HCT116 (cell line): Measurements from ENCODE around the gene CPZ. TPM values are rescaled to one million over a fixed set of nuclear protein-coding genes. Genes with fewer than 3 reads are reported as not detected.

Experiments used
- ATAC-seq: fragments of 200-7000 bp; cut with Tn5 transposase; 2 replicates; pipeline ENCODE4 v1.9.1; 2020; ENCODE audit warnings: mild to moderate bottlenecking, moderate library complexity
- BruUV-seq: library from RNA; stranded (reverse); fragments of 400-500 nt; replicated peaks from 2 replicates; lab custom pipeline; 2021; lab: Mats Ljungman, UMichigan
- CTCF ChIA-PET: fragments of 300-600 bp; sonication (Branson Sonifier 250); formaldehyde crosslinking; loops from one replicate; lab custom pipeline; 2021; ENCODE audit warnings: antibody characterized with exemption; lab: Charles Lee
- POLR2A ChIA-PET: fragments of 300-600, 350-600 bp; sonication (Branson Sonifier 250); formaldehyde crosslinking; loops from one replicate; lab custom pipeline; 2021; ENCODE audit warnings: antibody characterized with exemption; lab: Charles Lee
- RAD21 ChIA-PET, 2 experiments: fragments of 300-600 bp; sonication (Branson Sonifier 250); formaldehyde crosslinking; loops; one replicate each; lab custom pipeline; 2023; ENCODE audit warnings: low total read pairs in 2 of 2; ENCODE audit not compliant: uncharacterized antibody in 2 of 2, unreplicated experiment in 2 of 2, low non-redundant PET in 1 of 2; lab: Charles Lee
- DNase-seq: peaks from one replicate; pipeline ENCODE4 v3.0.0-alpha.2; 2010; ENCODE audit warnings: low read depth, low spot score
- H2AFZ ChIP-seq: fragments of 200-600 bp; shearing (Covaris generic), sonication (generic); 2 replicates; pipeline ENCODE4 v1.6.1; 2017; ENCODE audit warnings: low read depth, mixed run types, mixed read lengths, antibody characterized with exemption, low read length; ENCODE audit not compliant: poor library complexity, severe bottlenecking
- H3K27ac ChIP-seq: 2 replicates; pipeline ENCODE4 v1.5.1; 2012; ENCODE audit warnings: low read depth, low read length
- H3K27me3 ChIP-seq: fragments of 200-600 bp; sonication (generic); 2 replicates; pipeline ENCODE4 v1.6.1; 2016; ENCODE audit warnings: mixed run types, low read length, mixed read lengths; ENCODE audit not compliant: insufficient read depth
- H3K36me3 ChIP-seq, 2 experiments: fragments of 200-500 bp in 1 of 2; fragments of 200-600 bp in 1 of 2; sonication (Bioruptor generic) in 1 of 2; sonication (generic) in 1 of 2; 2 replicates each; pipeline versions ENCODE4 v1.5.1 to v1.6.1; 2014 to 2016; ENCODE audit warnings: low read length in 2 of 2, inconsistent platforms in 1 of 2, mixed read lengths in 1 of 2, mixed run types in 1 of 2; ENCODE audit not compliant: insufficient read depth in 2 of 2, control insufficient read depth in 1 of 2
- H3K4me1 ChIP-seq, 2 experiments: fragments of 200-600 bp in 1 of 2; sonication (generic) in 1 of 2; 2 replicates each; pipeline versions ENCODE4 v1.5.1 to v1.6.1; 2012 to 2017; ENCODE audit warnings: low read length in 2 of 2, inconsistent platforms in 1 of 2, mild to moderate bottlenecking in 1 of 2, mixed read lengths in 1 of 2, mixed run types in 1 of 2, moderate library complexity in 1 of 2; ENCODE audit not compliant: insufficient read depth in 2 of 2, control insufficient read depth in 1 of 2
- H3K4me2 ChIP-seq: fragments of 200-600 bp; sonication (generic); 2 replicates; pipeline ENCODE4 v1.6.1; 2017; ENCODE audit warnings: mixed run types, low read length, mixed read lengths
- H3K4me3 ChIP-seq, 2 experiments: fragments of 200-600 bp in 1 of 2; sonication (generic) in 1 of 2; replicated peaks in 1 of 2; 2 replicates each; pipeline ENCODE4 v1.5.1; 2011 to 2016; ENCODE audit warnings: low read length in 2 of 2, control low read depth in 1 of 2, low read depth in 1 of 2, mild to moderate bottlenecking in 1 of 2, mixed read lengths in 1 of 2, mixed run types in 1 of 2
- H3K79me2 ChIP-seq: fragments of 200-600 bp; sonication (generic); 2 replicates; pipeline ENCODE4 v1.6.1; 2017; ENCODE audit warnings: mild to moderate bottlenecking, mixed run types, low read length, moderate library complexity, mixed read lengths; ENCODE audit not compliant: insufficient read depth
- H3K9ac ChIP-seq: fragments of 200-600 bp; sonication (generic); 2 replicates; pipeline ENCODE4 v1.6.1; 2016; ENCODE audit warnings: low read length, mixed read lengths
- H3K9me2 ChIP-seq: fragments of 200-600 bp; sonication (generic), shearing (Covaris generic); 2 replicates; pipeline ENCODE4 v1.6.1; 2017; ENCODE audit warnings: mixed run types, mild to moderate bottlenecking, moderate library complexity; ENCODE audit not compliant: insufficient read depth
- H3K9me3 ChIP-seq, 2 experiments: fragments of 200-500 bp in 1 of 2; fragments of 200-600 bp in 1 of 2; sonication (Bioruptor generic) in 1 of 2; sonication (generic) in 1 of 2; 2 replicates each; pipeline ENCODE4 v1.6.1; 2014 to 2017; ENCODE audit warnings: low read length in 2 of 2, mixed read lengths in 2 of 2, inconsistent platforms in 1 of 2, low read depth in 1 of 2, mild to moderate bottlenecking in 1 of 2, mixed run types in 1 of 2, moderate library complexity in 1 of 2; ENCODE audit not compliant: control insufficient read depth in 1 of 2, insufficient read depth in 1 of 2
- H4K20me1 ChIP-seq: fragments of 200-600 bp; sonication (generic), shearing (Covaris generic); 2 replicates; pipeline ENCODE4 v1.6.1; 2017; ENCODE audit warnings: mixed run types, mild to moderate bottlenecking, moderate library complexity; ENCODE audit not compliant: insufficient read depth
- CBX3 ChIP-seq: IDR thresholded peaks from 2 replicates; pipeline ENCODE4 v1.6.1; 2012; ENCODE audit warnings: low read depth
- CEBPB ChIP-seq: IDR thresholded peaks from 2 replicates; pipeline ENCODE4 v1.6.1; 2012; ENCODE audit warnings: low read depth
- ELF1 ChIP-seq: IDR thresholded peaks from 2 replicates; pipeline ENCODE4 v1.6.1; 2012; ENCODE audit warnings: low read depth, borderline replicate concordance
- EZH2 ChIP-seq: fragments of 200-600 bp; sonication (generic); IDR thresholded peaks from 2 replicates; pipeline ENCODE4 v1.6.1; 2017; ENCODE audit warnings: antibody characterized with exemption, mixed run types
- EZH2phosphoT487 ChIP-seq: fragments of 200-600 bp; IDR thresholded peaks from 2 replicates; pipeline ENCODE4 v1.6.1; 2018; ENCODE audit warnings: antibody characterized with exemption, borderline replicate concordance
- JUND ChIP-seq: IDR thresholded peaks from 2 replicates; pipeline ENCODE4 v1.6.1; 2012
- POLR2A ChIP-seq: IDR thresholded peaks from 2 replicates; pipeline ENCODE4 v1.7.0; 2011; ENCODE audit warnings: borderline replicate concordance; ENCODE audit not compliant: insufficient read depth, insufficient read length; ENCODE audit errors: extremely low read depth
- POLR2AphosphoS5 ChIP-seq: IDR thresholded peaks from 2 replicates; pipeline ENCODE4 v1.6.1; 2011; ENCODE audit warnings: mild to moderate bottlenecking, low read depth, low read length, moderate library complexity
- RAD21 ChIP-seq: IDR thresholded peaks from 2 replicates; pipeline ENCODE4 v1.6.1; 2012; ENCODE audit warnings: low read depth, mild to moderate bottlenecking
- SIN3A ChIP-seq: IDR thresholded peaks from 2 replicates; pipeline ENCODE4 v1.6.1; 2012; ENCODE audit warnings: low read depth
- SP1 ChIP-seq: IDR thresholded peaks from 2 replicates; pipeline ENCODE4 v1.6.1; 2012; ENCODE audit warnings: low read depth
- SRF ChIP-seq: IDR thresholded peaks from 2 replicates; pipeline ENCODE4 v1.6.1; 2012; ENCODE audit warnings: low read depth
- TCF7L2 ChIP-seq: IDR thresholded peaks from 2 replicates; pipeline ENCODE4 v1.7.0; 2011; ENCODE audit warnings: borderline replicate concordance, inconsistent platforms; ENCODE audit not compliant: insufficient read depth, insufficient read length; ENCODE audit errors: extremely low read depth
- YY1 ChIP-seq: IDR thresholded peaks from 2 replicates; pipeline ENCODE4 v1.6.1; 2011; ENCODE audit warnings: low read length, low read depth, moderate library complexity, mild to moderate bottlenecking; ENCODE audit not compliant: insufficient replicate concordance; ENCODE audit errors: extremely low read depth
- intact Hi-C: fragments of 100-400 bp; cut with micrococcal nuclease; formaldehyde crosslinking; loops from 2 replicates; pipeline ENCODE4 v1.10.0; 2022
- total RNA-seq: library from RNA; stranded (reverse); gene quantifications from one replicate; pipeline ENCODE4 v1.2.1, GENCODE V29; 2021; ENCODE audit not compliant: unreplicated experiment
- TF ChIP-seq, protein P1 (sequence below), 3 experiments: fragments of 200-600 bp in 1 of 3; sonication (generic) in 1 of 3; IDR thresholded peaks in 2 of 3; conservative IDR thresholded peaks in 1 of 3; 2 replicates each; pipeline ENCODE4 v1.5.1; 2012 to 2017; ENCODE audit warnings: low read depth in 2 of 3, low read length in 2 of 3, antibody characterized with exemption in 1 of 3, borderline replicate concordance in 1 of 3, control low read depth in 1 of 3, mild to moderate bottlenecking in 1 of 3, mixed read lengths in 1 of 3, mixed run types in 1 of 3, moderate library complexity in 1 of 3; ENCODE audit not compliant: insufficient read depth in 1 of 3
- TF ChIP-seq, protein P2 (sequence below): IDR thresholded peaks from 2 replicates; pipeline ENCODE4 v1.6.1; 2012; ENCODE audit warnings: low read depth
- TF ChIP-seq, protein P3 (sequence below): IDR thresholded peaks from 2 replicates; pipeline ENCODE4 v1.6.1; 2012

CPZ gene
- total RNA-seq, 1 experiment from 2014 or later: not detected

DNA sequence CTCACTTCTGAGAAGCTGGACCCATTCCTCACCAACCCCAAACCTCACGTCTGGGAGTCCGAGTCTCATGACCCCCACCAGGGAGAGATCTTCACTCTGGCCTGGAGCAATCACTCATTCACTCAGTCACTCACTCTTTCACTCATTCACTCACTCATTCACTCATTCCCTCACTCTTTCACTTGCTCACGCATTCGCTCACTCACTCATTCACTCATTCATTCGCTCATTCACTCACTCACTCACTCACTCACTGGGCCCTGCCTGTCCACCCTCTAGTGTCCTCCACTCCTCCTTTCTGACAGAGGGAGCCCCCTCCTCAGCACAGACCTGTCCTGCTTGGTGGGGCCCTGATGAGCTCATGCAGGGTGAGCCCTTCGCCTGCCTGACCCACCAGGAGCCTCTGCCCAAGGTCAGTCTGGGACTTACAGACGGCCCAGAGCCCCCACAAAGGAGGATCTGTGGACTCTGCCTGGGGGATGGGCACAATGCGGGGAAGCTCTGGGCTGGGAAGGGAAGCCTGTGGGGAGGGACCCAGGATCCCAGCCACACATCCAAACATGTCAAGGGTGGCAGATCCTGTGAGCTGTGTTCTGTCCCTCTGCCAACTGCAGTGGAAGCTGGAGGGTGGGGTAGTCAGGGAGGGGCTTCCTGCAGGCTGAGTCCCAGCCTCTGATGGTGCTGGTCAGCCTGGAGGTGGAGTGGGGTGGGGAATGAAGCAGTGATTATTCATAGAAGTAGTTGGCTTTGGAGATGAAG is 18.5 kb downstream of the CPZ start (continued):
- TF ChIP-seq, protein P1, sequence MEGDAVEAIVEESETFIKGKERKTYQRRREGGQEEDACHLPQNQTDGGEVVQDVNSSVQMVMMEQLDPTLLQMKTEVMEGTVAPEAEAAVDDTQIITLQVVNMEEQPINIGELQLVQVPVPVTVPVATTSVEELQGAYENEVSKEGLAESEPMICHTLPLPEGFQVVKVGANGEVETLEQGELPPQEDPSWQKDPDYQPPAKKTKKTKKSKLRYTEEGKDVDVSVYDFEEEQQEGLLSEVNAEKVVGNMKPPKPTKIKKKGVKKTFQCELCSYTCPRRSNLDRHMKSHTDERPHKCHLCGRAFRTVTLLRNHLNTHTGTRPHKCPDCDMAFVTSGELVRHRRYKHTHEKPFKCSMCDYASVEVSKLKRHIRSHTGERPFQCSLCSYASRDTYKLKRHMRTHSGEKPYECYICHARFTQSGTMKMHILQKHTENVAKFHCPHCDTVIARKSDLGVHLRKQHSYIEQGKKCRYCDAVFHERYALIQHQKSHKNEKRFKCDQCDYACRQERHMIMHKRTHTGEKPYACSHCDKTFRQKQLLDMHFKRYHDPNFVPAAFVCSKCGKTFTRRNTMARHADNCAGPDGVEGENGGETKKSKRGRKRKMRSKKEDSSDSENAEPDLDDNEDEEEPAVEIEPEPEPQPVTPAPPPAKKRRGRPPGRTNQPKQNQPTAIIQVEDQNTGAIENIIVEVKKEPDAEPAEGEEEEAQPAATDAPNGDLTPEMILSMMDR (IDR thresholded peaks at IDR 0.05 in 2 of 3, conservative IDR thresholded peaks at IDR 0.05 in 1 of 3; ENCODE audit: borderline replicate concordance in 1 of 3, insufficient read depth in 1 of 3, low read depth in 2 of 3, low read length in 2 of 3): no peak

DNA sequence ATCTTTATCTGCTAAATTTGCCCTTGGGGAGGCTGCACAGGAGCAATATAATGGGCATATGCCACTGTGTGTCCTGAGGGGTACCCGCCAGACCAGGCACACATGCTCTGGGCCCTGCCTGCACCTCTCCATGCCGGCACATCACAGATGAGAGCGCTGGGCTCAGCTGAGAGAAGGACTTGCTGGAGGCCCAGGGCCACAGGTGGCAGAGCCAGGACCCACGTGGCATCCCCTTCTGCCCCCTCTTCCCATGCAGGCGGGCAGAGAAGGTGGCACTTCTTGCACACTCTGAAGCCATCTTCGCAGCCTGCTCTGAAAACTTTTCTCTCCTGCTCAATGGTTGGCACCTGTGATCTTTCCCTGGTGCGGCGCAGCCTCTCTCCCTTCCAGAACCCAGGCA is 20.1 kb downstream of the CPZ start:
- Histone ChIP-seq H2AFZ (no peak overlapping the region), H3K27me3 (no peaks in the 10 kb centered on the region), H3K9ac (no peak overlapping the region), H3K79me2 (no peaks in the 10 kb centered on the region), H3K9me3 (no peaks in the 10 kb centered on the region), H3K4me2 (no peak overlapping the region), H4K20me1 (no peaks in the 10 kb centered on the region), H3K4me1 (no peaks in the 10 kb centered on the region), H3K9me2 (no peaks in the 10 kb centered on the region), H3K36me3 (no peaks in the 10 kb centered on the region), H3K27ac (no peak overlapping the region), H3K4me3 (no peak overlapping the region)
- intact Hi-C loops: no loop called here
- ChIA-PET CTCF (no interaction called here), POLR2A (no interaction called here), RAD21 (interaction anchor here in 1 of 2 experiments (0.7 kb wide), 1 partner anchor 305 kb away, joined by 3 read pairs; no protein-coding TSS in a partner anchor)
- DNase-seq: no peak
- no peak for ATAC-seq
- TF ChIP-seq EZH2phosphoT487: no peak
- no peak for TF ChIP-seq JUND
- TF ChIP-seq EZH2: no peak
- TF ChIP-seq CEBPB: no peak
- no peak for TF ChIP-seq YY1
- no peak for TF ChIP-seq SRF
- TF ChIP-seq CBX3: no peak
- TF ChIP-seq SP1: no peak
- TF ChIP-seq SIN3A: no peak
- no peak for TF ChIP-seq POLR2AphosphoS5
- TF ChIP-seq, protein P2, sequence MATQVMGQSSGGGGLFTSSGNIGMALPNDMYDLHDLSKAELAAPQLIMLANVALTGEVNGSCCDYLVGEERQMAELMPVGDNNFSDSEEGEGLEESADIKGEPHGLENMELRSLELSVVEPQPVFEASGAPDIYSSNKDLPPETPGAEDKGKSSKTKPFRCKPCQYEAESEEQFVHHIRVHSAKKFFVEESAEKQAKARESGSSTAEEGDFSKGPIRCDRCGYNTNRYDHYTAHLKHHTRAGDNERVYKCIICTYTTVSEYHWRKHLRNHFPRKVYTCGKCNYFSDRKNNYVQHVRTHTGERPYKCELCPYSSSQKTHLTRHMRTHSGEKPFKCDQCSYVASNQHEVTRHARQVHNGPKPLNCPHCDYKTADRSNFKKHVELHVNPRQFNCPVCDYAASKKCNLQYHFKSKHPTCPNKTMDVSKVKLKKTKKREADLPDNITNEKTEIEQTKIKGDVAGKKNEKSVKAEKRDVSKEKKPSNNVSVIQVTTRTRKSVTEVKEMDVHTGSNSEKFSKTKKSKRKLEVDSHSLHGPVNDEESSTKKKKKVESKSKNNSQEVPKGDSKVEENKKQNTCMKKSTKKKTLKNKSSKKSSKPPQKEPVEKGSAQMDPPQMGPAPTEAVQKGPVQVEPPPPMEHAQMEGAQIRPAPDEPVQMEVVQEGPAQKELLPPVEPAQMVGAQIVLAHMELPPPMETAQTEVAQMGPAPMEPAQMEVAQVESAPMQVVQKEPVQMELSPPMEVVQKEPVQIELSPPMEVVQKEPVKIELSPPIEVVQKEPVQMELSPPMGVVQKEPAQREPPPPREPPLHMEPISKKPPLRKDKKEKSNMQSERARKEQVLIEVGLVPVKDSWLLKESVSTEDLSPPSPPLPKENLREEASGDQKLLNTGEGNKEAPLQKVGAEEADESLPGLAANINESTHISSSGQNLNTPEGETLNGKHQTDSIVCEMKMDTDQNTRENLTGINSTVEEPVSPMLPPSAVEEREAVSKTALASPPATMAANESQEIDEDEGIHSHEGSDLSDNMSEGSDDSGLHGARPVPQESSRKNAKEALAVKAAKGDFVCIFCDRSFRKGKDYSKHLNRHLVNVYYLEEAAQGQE: no peak
- TF ChIP-seq, protein P3, sequence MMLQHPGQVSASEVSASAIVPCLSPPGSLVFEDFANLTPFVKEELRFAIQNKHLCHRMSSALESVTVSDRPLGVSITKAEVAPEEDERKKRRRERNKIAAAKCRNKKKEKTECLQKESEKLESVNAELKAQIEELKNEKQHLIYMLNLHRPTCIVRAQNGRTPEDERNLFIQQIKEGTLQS: no peak
- TF ChIP-seq ELF1: no peak
- no peak for TF ChIP-seq RAD21
- TF ChIP-seq POLR2A: no peak
- no peak for TF ChIP-seq TCF7L2
- no TSS peak for BruUV-seq
